ENCODE data around the gene MAP4K5. TPM values are rescaled to one million over a fixed set of nuclear protein-coding genes. Genes with fewer than 3 reads are reported as not detected.

MAP4K5 gene
- total RNA-seq, 4 donors from 2014 or later = 40.8 to 173 (median 105) TPM

- in situ Hi-C loops (cut with MboI; ENCODE audit: low pct_ligation_motif_present in 1 of 4, low pct_unique_long_range_greater_than_20kb in 1 of 4, low sequenced_read_pairs in 3 of 4) = no loop called here
- TF ChIP-seq EP300 (IDR thresholded peaks at IDR 0.05; ENCODE audit: low read depth) = no peak
- TF ChIP-seq POLR2A (IDR thresholded peaks at IDR 0.05) = no peak
- TF ChIP-seq POLR2AphosphoS5 (IDR thresholded peaks at IDR 0.05) = no peak
- H3K27me3 ChIP-seq = no peaks in the 10 kb centered on the region
- H3K4me1 ChIP-seq = no peaks in the 10 kb centered on the region
- WGBS, 2 donors (ENCODE audit: low coverage in 1 of 2) = 78 to 88% methylated on average over 2 to 3 of the region's 3 CpGs
- H3K27ac ChIP-seq = no peak overlapping the region
- no peak overlapping the region for H3K4me3 ChIP-seq
- intact Hi-C loops (cut with DNase I; ENCODE audit: low total_unique reads) = no loop called here
- no peaks in the 10 kb centered on the region for H3K36me3 ChIP-seq
- DNase-seq = no peak
- no peaks in the 10 kb centered on the region for H3K9me3 ChIP-seq
Measured at GRCh38 chr14:50410071-50410470, 122.3 kb downstream of the MAP4K5 start.

GRCh38 chr14:50407111-50407812 lies 125.1 kb downstream of the MAP4K5 start:
- in situ Hi-C loops (cut with MboI; ENCODE audit: low pct_ligation_motif_present in 1 of 4, low pct_unique_long_range_greater_than_20kb in 1 of 4, low sequenced_read_pairs in 3 of 4) (loop anchor here in 1 of 4 donors (10.0 kb wide), 1 partner anchor 62 kb away; no protein-coding TSS in a partner anchor), intact Hi-C loops (cut with DNase I; ENCODE audit: low total_unique reads) (no loop called here)
- DNase-seq = no peak
- Histone ChIP-seq H3K27ac (no peak overlapping the region), H3K36me3 (no peaks in the 10 kb centered on the region), H3K27me3 (no peaks in the 10 kb centered on the region), H3K4me1 (no peaks in the 10 kb centered on the region), H3K9me3 (no peaks in the 10 kb centered on the region), H3K4me3 (no peak overlapping the region)
- WGBS, 2 donors (ENCODE audit: low coverage in 1 of 2) = 85 to 95% methylated on average over 5 to 6 of the region's 6 CpGs
- TF ChIP-seq CTCF (IDR thresholded peaks at IDR 0.05) (no peak), POLR2AphosphoS5 (IDR thresholded peaks at IDR 0.05) (no peak)

DNA sequence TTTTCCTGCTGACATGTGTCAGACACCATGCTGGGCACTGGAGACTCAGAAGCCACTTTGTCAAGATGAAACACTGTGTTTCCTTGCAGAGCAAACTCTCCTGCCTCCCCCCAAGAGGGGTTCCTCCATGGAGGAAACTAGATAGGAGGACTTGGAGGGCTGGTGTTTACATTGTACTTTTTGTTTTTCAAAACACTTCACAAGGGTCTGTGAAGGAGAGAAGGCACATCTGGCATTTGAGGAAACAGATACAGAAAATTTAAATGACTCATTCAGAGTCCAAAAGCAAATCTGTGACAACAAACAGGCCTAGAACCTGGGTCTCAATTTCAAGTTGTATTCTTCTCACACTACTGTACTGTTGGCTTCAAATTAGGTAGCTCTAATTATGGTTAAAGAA lies 128.9 kb downstream of the MAP4K5 start:
- Histone ChIP-seq H3K36me3 (no peaks in the 10 kb centered on the region), H3K27ac (peak overlapping the region in 1 of 4 donors; percentile 2), H3K27me3 (no peaks in the 10 kb centered on the region), H3K4me3 (no peak overlapping the region), H3K4me1 (peaks cover 7 to 20% (median 9%) of the 10 kb centered on the region in 4 donors), H3K9me3 (no peaks in the 10 kb centered on the region)
- intact Hi-C loops (cut with DNase I; ENCODE audit: low total_unique reads) = no loop called here
- no peak for TF ChIP-seq CTCF (IDR thresholded peaks at IDR 0.05)
- no peak for TF ChIP-seq POLR2A (IDR thresholded peaks at IDR 0.05)
- TF ChIP-seq POLR2AphosphoS5 (IDR thresholded peaks at IDR 0.05) = no peak
- TF ChIP-seq EP300 (IDR thresholded peaks at IDR 0.05; ENCODE audit: low read depth) = no peak
- DNase-seq = no peak
- in situ Hi-C loops (cut with MboI; ENCODE audit: low pct_ligation_motif_present in 1 of 4, low pct_unique_long_range_greater_than_20kb in 1 of 4, low sequenced_read_pairs in 3 of 4) = loop anchor here in 1 of 4 donors (10.0 kb wide), 1 partner anchor 59 kb away; no protein-coding TSS in a partner anchor

DNA sequence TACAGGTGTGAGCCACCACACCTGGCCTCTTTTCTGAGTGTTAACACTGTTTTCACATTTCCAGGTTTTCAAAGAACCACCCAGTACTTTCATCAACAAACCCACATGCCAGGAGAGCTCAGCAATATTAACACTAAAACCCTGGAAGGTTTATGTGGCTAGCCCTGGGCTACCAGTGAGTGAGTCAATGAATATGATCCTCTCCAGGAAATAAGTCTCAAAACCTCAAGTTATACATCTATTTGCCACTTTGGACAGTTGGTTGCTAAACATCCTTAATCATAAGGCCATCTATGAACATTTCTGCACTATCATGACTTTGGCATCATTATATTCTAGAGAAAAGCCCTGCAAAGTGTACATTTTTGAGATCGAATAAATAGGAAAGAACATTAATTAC lies 129.4 kb downstream of the MAP4K5 start:
- H3K4me1 ChIP-seq = peaks cover 7 to 25% (median 10%) of the 10 kb centered on the region in 4 donors
- H3K27ac ChIP-seq = peak overlapping the region in 1 of 4 donors; percentile 2
- H3K36me3 ChIP-seq = no peaks in the 10 kb centered on the region
- H3K27me3 ChIP-seq = no peaks in the 10 kb centered on the region
- TF ChIP-seq POLR2AphosphoS5 (IDR thresholded peaks at IDR 0.05) = no peak
- TF ChIP-seq POLR2A (IDR thresholded peaks at IDR 0.05) = no peak
- TF ChIP-seq CTCF (IDR thresholded peaks at IDR 0.05) = no peak
- H3K9me3 ChIP-seq = no peaks in the 10 kb centered on the region
- in situ Hi-C loops (cut with MboI; ENCODE audit: low pct_ligation_motif_present in 1 of 4, low pct_unique_long_range_greater_than_20kb in 1 of 4, low sequenced_read_pairs in 3 of 4) (loop anchor here in 1 of 4 donors (10.0 kb wide), 1 partner anchor 58 kb away; no protein-coding TSS in a partner anchor), intact Hi-C loops (cut with DNase I; ENCODE audit: low total_unique reads) (no loop called here)
- no peak for DNase-seq
- no peak overlapping the region for H3K4me3 ChIP-seq
- WGBS, 2 donors (ENCODE audit: low coverage in 1 of 2) = 78 to 79% methylated on average over 1 of the region's 1 CpG

Measured in transverse colon (tissue), 4 donors.